NCI-H1105 (cell line): ENCODE data around the gene LINGO1.

Source experiments
- DNase-seq: peaks from one replicate; lab custom pipeline; 2025; lab: John Stamatoyannopoulos, UW

LINGO1 gene, protein sequence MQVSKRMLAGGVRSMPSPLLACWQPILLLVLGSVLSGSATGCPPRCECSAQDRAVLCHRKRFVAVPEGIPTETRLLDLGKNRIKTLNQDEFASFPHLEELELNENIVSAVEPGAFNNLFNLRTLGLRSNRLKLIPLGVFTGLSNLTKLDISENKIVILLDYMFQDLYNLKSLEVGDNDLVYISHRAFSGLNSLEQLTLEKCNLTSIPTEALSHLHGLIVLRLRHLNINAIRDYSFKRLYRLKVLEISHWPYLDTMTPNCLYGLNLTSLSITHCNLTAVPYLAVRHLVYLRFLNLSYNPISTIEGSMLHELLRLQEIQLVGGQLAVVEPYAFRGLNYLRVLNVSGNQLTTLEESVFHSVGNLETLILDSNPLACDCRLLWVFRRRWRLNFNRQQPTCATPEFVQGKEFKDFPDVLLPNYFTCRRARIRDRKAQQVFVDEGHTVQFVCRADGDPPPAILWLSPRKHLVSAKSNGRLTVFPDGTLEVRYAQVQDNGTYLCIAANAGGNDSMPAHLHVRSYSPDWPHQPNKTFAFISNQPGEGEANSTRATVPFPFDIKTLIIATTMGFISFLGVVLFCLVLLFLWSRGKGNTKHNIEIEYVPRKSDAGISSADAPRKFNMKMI

DNA sequence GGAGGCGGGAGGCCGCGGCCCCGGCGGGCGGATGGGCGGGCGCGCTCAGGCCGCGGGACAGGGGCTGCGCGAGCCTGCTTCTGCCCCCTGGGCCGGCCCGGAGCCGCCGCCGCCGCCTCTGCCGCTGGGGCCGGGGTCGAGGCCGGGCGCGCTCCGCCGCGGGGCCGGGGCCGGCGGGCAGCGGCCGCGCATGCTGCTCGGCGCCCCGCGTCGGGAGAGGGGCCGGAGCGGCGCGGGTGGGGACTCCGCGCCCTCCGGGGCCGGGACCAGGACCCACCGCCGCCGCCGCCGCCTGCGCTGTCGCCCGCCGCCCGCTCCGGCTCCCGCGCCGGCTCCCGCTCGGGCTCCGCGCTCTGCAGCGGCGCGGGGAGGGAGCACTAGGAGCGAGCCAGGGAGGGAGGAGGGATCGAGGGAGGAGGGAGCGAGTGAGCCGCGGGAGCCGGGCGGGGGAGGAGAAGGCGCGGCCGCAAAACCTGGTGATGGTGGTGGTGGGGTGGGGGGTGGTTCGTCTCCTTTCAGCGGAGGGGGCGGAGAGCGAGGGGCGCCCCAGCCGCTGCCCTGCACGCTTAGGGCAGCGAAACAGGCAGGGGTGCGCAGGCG is at the start of gene LINGO1:
Gene LINGO1, minus strand, starts transcription at position 379 of the 600 bp plus-strand sequence. CDS start 597 bp downstream, outside the sequence.
- DNase-seq, result no peak

DNA sequence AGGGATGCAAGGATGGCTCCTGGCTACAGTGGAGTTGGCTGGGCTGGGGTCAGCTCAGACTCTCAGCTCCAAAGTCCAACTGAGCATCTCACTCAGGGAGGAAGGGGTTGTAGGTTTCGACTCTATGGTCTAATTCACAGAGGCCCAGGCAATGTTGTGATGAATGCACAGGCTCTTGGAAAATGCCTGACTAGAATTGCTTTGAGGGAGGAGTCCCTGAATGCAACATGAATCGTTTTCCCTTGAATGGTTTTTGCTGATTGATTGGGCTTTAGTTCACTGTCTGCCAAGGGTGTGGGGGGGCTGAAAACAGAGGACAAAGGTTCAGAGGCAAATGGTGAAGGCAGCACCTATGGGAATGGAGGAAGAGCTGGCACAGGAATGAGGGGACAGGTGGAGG is 48.6 kb upstream of the LINGO1 start:
- DNase-seq, result no peak

DNA sequence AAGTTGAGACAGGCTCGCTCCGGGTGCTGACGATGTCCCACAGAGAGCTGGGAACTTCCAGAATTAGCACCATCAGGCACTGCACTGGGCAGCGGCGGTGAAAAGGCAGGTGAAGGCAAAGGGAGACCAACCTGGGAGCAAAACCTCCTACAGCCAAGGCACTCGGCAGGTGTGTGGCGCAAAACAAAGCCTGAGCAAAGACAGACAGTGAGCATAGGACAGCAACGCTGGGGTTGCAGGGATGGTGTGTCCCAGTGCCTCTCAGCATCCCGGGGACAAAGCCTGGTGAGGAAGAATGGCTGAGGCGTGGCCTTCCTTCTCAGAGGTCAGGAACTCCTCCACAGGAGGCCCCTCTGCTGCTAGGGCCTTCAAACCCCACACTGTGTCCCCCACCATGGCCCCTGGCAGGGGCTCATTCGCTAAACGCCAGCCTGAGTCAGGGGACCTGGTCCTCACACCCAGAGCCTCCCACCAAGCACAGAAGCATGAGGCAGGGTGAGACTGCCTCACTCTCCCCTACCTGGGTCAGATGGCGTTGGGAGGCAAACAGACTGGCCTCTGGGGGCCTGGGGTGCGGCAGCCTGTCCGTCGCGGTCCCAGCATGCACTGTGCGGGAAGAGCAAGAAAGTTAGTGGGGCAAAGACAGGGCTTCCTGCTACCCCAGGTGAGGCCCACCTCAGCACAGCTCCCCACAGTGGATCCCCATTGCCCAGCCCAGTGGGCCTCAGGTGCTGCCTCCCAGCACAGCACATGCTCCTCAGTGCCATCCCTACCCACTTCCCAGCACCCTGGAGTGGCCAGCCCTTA is 44.1 kb upstream of the LINGO1 start:
- DNase-seq, result no peak

DNA sequence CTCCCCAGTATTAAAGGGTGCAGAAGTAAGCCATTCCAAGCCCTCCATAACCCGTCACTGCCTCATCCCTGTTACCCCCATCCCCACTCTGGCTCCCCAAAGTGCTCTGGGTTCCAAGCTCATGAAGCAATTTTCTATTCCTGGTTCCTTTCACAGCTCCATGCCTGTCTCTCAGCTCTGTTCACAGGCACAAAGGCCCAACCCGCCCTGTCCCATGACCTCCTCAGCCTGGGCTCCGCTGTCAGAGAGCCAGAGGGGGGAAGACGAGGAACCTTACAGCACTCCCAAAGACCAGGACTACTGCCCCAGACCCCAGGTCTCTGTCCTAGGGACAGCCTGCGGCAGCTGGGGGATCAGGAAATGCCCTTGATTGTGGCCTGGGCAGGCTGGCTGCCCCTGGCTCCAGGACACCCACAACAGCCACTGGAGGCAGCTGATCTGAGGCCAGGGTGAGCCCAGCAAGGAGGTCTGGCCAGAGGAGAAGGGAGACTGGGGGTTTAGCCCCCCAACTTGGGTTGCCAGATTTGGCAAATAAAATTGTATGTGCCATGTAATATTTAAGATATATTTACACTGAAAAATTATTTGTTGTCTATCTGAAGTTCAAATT is 43.2 kb upstream of the LINGO1 start:
- no peak for DNase-seq

DNA sequence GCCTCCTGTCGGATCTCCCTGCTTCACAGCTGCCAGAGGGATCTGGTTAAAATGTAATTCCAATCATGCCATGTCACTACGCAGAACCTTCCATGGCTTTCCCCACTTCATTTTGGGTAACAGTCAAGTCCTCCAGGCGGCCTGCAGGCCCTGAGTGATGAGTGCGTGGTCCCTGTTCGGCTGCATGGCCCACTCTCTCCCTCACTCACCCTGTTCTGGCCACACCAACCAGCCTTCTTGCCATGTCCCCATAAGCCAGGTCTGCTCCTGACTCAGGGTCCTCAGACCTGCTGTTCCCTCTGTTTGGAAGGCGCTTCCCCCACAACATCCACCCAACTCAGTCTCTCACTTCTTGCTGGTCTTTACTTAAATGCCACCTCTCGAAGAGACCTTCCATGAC is 41.6 kb upstream of the LINGO1 start:
- no peak for DNase-seq

DNA sequence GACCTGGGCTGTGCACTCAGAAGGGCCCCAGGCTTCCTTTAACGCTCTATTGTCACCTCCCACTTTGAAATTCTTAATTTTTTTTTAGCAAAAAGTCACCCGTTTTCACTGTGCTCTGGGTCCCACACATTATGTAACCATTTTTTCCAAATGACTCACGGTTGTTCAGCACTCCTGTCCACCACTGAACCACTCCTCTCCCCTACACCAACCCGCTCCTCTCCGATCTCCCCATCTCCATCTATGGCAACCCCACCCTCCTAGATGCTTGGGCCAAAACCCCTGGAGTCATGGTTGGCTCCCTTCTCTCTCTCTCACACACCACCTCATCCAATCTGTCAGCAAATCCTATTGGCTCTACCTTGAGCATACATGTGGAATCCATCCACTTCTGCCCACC is 41.2 kb upstream of the LINGO1 start:
- no peak for DNase-seq

DNA sequence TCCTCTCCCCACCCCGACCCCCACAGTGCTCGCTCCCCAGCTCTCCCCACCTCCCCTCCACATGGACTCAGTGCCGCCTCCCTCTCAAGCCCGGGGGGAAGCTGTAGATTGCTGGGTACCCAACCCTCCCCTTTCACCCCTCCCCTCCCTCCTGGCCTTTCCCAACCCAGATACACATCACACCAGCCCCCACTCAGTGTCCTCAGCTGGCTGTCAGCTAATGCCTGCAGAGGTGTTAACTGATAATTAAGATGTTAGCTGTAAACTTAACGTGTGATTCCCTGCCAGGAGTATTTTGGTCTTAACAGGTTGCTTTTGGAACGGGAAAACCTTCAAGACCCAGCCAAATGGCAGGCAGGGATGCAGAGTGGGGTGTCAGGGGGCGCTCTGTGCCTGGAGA is 39.4 kb upstream of the LINGO1 start:
- DNase-seq, result no peak

DNA sequence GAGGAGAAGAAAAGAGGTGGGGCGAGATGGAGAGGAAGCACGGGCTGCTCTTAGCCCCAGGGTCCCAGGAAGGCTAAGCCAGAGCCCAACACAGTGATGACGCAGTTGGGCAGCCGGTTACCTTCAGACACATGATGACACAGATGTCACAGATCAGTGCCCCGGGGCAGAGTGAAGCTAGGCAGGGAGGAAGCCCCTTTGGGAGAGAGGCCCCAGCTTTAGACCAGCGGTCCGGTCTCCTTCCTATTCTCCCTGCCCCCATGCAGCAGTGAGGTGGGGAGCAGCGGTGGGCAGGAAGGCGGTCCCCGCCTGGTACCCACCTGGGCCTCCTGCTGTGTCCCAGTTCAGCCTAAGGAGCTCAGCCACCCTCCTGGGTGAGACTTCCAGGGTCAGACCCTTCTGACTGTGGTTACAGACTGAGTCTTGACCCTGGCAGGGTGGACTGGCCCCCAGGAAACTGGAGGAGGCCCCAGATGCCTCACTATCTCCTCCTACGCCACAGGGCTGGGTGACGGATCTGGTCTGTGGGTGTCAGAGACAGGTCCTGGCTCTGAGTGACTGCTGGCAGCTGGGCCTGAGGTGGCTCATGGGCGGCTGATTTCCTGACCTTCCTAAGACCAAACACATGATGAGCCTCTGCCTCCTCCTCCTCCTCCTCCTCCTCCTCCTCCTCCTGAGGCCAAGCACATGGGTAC is 38.8 kb upstream of the LINGO1 start:
- DNase-seq, result no peak

DNA sequence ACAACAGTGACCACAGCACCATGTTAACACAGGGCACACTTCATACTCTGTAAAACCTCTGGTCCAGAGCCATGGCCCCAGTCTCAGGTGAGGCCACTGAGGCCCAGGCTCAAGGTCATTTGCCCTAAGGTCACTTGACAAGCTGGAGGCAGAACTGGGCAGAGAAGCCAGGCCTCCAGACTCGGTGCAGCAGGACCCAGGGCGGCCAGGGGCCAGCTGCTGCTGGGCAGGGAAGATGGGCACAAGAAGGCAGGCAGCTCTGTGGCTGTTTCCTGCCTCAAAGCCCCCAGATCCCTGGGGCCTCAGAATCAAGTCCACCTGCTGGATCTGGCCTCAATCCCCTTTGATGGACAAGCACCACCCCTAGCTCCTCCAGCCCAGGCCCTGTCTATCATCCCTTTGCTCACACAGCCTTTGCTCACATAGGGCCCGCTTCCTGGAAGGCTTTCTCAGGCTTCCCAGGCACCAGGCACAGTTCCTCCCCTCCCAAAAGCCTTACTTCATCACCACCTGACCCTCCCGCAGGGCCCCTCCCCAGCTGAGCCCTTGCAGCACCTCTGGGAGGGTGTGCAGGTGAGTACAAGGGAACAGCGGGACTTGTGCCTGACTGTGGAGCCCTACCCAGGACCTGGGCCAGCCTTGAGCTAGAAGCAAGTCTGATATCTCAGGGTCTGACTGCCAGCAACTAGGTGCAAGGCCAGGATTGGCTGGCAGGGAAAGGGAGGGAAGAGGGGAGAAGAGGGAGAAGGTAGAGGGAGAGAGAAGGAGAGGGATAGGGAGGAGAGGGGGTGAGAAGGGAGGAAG is 38.0 kb upstream of the LINGO1 start:
- DNase-seq, result no peak

DNA sequence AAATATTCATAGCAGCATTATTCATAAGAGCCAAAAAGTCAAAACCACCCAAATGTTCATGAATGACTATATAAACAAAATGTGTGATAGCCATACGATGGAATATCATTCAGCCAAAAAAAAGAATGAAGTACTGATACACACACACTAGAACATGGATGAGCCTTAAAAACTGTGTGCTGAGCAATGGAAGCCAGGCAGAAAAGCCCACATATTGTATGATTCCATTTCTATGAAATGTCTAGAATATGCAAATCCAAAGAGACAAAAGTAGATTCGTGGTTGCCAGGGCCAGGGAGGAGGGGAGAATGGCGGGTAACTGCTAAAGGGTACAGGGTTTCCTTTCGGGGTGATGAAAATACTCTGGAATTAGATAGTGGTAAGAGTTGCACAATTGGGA is 37.2 kb upstream of the LINGO1 start:
- no peak for DNase-seq

DNA sequence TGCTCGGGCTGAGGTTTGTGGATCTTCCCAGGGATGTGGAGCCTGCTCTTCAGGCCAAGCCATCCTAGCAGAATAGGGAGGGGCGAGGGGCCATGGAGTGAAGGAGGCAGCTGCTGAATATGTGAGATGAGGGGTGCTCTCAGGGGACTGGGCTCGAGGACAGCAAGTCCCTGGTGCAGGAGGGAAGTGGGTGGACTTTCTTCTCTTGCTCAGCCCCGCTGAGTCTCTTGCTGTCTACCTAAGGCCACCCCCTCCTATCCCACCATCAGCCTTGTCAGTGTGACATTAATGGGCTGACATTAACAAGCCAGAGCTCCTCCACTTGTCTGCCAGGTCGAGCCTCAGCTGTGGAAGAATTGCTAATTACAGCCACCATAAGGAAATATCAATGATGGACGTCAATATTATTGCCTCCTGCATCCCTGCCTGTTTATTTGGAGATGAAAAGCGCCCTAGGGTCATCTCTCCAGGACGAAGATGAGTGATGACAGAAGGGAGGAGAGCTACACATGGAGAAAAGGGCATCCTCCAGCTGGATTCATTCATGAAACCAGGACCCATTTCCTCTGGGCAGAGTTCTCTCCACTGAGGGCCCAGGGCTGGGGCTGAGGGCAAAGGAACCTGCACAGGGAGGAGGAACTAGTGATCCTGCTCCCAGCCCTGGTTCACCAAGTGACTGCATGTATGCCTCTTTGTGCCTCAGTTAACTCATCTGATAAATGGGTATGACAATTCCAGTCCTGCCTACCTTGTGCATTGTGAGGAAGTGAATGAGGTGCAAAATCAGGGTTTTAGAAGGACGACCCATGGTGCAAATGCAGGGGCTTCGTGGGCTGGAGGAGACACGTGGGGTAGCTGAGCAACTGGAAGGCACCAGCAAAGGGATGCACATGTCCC is 34.9 kb upstream of the LINGO1 start:
- DNase-seq, result no peak

DNA sequence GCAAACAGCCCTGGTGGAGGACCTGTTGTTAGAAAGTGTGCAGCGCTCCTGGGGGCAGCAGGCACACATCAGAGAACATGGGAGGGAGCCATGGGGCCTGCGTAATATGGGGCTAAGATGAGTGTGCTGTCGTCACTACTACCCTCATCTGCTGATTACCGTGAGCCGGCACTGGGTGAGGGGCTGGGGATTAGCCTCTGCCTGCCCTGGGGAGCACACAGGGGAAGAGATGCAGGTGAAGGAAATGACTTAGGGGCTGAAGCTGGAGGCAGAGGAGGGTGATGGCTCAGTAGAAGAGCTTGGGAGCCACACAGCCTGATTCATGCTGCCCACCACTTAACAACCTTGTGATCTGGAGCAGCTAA is 33.6 kb upstream of the LINGO1 start:
- DNase-seq, result no peak

DNA sequence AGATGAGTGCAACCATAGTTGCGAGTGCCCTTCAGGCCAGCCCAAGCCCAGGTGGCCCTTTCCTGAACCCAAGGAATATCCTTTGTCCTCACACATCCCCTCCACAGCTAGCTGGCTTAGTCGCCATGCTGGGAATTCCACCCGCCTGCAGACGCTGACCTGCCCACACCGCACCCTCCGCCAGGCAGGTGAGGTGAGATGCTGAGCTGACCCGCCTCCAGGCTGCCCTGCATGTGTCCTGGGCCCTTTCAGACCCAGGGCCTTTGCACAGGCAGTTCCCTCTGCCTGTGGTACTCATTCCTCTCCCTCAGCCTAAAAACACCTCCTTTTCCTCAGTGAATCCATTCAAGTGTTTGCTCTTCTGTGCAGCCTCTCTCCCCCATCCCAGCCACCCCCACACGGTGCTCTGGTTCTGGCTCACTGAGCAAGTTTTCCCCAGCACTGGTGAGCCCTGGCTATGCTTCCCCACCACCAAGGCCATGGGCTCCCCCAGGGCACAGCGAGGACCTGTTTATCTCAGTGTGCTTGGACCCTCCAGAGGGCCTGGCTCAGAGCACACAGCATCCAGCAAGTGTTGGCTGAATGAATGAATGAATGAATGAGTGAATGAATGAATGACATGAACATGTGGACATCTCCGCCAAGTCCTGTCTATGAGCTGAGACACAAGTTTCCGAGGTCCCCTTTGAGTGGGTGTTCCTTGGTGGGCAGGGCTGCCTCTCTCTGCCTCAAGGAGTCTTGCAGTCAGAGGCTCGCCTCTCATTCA is 33.0 kb upstream of the LINGO1 start:
- DNase-seq, result no peak

DNA sequence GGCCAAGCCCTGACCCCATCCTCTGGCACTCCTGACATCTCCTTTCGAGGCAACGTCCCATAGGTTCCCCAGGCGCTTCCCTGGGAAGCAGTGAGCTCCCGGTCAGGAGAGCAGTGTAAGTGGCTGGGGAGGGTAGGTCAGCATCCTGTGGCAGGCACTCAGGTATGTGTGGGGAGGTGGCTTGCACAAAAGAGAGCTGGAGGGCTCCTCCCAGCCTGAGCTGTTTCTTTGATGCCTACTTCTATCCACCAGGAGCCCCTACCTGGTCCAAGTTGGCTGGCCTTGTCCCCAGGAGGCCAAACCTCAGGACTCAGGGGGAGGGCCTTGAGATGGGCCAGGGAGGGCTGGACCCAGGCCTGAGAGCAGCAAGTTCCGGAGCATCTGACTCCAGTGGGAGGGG is 31.7 kb upstream of the LINGO1 start:
- no peak for DNase-seq

DNA sequence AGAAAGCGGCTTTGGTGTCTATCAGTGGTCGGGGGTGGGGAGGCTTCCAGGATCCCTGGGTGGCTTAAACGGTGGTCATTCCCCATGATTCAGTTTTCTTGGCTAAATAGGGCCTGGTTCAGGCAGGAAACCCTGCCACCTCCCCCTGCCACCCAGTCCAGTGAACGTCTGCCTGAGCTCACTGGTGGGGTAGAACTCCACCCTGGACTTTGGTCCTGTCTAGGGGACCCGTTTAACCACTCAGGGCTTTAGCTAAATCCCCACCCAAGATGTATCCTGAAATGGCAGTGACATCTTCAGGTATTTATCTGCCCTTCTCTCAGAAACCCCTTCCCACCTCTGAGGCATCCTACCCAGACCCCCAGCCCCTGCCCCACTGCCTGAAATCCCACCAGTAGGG is 30.5 kb upstream of the LINGO1 start:
- DNase-seq, result no peak

DNA sequence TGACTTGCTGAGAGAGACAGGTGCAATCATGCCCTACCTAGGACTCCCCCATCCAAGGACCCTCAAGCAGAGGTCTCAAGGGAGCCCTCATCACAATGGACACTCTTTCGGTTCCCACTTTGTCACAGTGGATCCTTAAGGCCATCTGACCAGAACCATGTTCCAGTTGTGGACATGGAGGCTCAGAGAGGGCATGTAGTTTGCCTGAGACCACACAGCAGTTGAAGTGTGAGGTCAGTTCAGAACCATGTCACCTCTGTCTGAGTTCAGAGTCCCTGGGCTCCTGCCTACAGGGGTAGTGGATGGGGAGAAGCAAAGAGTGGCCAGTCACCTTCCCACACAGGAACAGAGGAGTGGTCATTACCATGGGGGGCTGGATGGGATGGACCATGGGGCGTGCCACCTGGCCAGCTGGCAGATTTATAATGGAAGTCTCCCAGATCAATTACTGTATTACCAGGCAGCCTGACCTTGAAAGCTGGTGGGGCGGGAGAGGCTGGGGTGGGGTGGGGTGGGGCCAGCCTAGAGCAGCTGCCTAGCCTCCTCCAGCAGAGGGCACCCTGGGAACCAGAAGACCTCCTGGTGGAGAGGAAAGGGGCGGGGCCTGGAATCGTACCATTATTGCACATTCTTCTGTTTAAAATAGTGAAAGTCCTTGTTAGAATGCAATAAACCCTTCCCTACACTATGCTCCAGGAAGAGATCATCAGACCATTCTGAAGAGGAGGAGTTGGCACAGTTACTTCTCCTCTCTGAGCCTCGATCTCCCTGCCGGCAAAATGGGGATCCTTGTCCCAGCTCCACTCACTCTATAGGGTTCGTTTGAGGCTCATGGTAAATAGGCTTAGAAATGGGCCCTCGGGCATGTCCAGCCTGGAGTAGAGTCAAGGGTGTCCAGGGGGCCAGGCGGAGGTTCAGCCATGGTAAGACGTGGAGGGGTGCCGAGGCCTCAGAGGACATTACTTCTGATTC is 26.9 kb upstream of the LINGO1 start:
- peak; percentile 55 for DNase-seq

DNA sequence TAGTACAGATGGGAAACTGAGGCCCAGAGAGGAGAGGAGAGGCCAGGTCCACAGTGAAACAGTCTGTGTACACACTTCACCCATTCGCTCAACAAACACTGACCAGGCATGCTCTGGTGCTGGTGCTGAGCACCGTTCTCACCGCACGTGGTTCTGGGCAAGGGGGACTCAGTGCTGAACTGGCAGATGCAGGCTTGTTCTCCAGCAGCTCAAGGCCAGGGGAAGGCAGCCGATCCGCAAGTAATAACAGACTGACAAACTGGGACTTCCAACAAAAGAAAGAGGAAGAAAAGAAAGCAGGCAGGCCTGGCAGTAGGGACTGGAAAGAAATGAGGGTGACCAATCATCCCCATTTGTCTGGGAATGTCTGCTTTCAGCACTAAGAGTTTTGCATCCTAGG is 25.6 kb upstream of the LINGO1 start:
- no peak for DNase-seq
